HG02870 (cell line): ENCODE measurements around the gene TPRKB.
"Not testable (repeated sequence)": the region's sequence is repeated elsewhere in the genome, so short reads cannot be mapped to it uniquely, and the experiment has no call there.

Source experiments
- ATAC-seq: cut with Tn5 transposase; IDR thresholded peaks from one replicate; pipeline ENCODE4 v1.9.1; 2021; ENCODE audit warnings: mild to moderate bottlenecking, moderate library complexity; ENCODE audit not compliant: unreplicated experiment

Gene TPRKB

DNA sequence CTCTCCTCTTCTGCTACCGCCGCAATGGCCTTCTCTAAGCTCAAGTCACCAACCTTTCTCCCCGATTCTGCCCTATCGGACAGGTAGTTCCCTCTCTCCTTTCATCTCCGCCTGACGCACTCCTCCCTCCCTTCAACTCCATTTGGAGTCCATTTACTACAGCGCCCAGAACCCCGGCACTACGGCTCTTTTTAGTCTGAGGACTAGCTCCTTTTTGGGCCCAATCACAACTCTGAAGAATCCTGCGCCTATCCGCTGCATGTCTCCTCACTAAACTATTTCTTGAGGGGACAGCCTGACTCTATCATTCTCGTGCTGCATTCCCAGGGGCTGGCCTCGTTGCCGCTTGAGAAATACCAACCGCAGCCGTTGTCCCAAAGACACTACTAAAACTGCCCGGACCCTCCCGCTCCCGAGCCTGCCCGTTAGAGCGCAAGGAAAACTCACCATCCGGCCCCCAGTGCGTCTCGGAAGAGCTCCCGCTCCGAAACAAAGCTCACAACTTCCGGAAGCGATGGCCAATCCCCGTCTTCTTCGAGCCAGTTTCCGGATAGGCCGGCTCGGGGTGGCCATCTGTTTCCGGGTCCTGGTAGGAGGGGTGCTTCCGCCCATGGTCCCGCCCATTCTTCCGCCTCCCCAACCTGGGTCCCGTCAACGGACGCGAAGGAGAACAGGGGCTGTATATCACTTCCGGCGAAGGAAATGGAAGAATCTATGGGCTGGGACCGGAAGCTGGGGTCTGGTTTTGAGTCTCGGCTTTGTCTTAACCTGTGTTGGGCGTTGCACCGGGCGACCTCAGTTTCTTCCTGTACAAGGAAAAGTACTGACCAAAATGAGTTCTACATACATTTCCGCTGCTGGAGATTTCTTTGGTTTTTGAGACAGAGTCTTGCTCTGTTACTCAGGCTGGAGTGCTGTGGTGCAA, at the start of gene TPRKB:
Gene TPRKB (minus strand): TSS at position 491 of the 925 bp plus-strand sequence. CDS start 2,776 bp downstream, outside the sequence.
- ATAC-seq, result peak; percentile 96

DNA sequence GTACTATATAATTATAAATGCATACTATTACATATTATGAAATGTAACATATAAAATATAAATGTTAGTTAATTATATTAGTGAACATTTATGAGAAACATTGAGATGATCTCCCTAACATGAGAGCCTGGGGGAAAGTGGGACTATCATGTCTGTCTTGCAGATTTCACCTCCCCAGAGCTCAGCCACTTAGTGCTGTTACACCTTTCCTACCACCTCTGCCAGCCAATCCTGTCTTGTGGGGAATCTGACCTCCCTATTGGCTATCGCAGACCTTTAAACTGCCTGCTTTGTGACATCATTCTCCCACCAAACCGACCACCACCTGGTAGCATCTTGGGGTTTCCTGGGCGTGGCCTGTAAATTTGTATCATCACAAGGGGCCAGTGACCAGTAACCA, 46.7 kb upstream of the TPRKB start, which contains the start of gene C2orf78:
Gene C2orf78 (plus strand): TSS at position 301 of the 400 bp plus-strand sequence. CDS start 127 bp downstream, outside the sequence.
- not testable (repeated sequence) for ATAC-seq

DNA sequence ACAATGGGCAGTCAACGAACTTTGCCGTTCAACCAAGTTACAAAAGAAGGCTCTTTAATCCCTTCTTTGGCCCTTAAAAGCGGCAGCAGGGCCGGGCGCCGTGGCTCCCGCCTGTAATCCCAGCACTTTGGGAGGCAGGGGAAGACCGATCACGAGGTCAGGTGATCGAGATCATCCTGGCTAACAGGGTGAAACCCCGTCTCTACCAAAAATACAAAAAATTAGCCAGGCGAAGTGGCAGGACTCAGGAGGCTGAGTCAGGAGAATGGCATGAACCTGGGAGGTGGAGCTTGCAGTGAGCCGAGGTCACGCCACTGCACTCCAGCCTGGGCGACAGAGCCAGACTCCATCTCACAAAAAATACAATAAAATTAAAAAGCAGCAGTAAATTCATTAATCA, 46.3 kb upstream of the TPRKB start:
- ATAC-seq, result not testable (repeated sequence)

DNA sequence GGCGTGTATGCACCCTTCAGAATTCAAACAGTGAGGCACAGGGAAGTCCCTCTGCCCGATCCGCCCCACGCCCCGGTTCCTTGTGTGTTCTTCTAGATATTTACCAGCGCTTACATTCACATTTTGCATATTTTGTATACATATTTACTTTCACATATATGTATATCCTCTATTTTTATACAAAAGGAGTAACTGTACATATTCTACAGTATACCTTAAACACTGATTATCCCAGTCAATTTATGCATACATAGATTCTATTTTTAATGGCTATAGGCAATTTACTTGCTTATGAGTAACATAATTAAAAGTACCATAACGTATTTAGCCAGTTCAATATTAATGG, 43.1 kb upstream of the TPRKB start:
- peak; percentile 6 for ATAC-seq

DNA sequence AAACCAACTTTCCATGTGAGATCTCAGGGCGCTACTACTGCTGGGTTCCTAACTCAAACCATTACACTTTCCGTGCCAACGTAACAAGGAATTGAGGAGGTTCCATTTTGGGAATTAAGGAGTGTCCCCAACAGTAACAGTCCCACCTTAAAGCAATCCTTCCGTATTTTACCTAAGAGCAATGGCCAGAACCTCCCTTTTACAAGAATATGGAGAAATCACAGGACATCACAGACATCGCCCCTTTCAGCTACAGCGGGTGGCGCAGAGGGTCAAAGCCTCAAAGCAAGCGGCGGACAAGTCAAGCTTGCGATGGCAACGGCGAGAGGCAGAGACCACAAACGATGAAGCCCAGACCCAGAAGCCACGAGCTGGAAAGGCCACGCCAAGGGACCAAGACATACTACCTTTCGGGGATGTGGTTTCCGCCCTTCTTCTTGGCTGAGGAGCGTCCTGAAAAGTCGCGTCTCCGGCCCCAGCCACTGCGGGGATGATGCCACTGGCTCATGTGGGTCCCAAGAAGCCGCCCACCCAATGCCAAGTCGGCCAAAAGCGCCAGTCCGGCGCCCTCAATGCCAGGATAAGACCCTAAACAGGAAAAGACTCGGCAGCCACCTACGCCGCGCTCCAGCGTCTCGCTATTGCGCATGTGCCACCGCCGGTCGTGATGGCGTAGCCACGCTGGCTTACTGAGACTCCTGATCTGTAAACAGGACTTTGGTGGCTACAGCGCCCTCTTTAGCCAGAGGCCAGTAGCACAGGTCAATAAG, 42.5 kb upstream of the TPRKB start, which contains the start of gene DUSP11:
Gene DUSP11 (minus strand): TSS at position 637 of the 770 bp plus-strand sequence. CDS start 129 bp downstream, at position 508.
- ATAC-seq, result peak; percentile 99

DNA sequence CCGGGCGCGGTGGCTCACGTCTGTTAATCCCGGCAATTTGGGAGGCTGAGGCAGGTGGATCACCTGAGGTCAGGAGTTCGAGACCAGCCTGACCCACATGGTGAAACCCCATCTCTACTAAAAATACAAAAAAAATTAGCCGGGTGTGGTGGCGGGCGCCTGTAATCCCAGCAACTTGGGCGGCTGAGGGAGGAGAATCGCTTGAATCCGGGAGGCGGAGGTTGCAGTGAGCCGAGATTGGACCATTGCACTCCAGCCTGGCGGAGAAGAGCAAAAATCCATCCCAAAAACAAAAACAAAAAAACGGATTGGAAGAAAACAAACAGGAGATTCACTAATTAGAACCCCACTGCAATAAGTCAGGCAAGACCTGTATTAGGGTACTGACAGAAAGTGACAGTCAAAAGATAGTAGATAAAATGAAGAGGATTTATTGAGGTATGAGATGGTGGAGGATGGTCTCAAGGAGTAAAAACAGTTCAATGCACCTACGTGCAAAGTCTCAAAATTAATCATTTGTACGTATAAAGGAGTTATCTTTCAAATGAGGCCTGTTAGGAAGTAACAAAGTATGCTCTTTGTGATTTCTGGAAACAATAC, 41.8 kb upstream of the TPRKB start:
- ATAC-seq, result not testable (repeated sequence)

DNA sequence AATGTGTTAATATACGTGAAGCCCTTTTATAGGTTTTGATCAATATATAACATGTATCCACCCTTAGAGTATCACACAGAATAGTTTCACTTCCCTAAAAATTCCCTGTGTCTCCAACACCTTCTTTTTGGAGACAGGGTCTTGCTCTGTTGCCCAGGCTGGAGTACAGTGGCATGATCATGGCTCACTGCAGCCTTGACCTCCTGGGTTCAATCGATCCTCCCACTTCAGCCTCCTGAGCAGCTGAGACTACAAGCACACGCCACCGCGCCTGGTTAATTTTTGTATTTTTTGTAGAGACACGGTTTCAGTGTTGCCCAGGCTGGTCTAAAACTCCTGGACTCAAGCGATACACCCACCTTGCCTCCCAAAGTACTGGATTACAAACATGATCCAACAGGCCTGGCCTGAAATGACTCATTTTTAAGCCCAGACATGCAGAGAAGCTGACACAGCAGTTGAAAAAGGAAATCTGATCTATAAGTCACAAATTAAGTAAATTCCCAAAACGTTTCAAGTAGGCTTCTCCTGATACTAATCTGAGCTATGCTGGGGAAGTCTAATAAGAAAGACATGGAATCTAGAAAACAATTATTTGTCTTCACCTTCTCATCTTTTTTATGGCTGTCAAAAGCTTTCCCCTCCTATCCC, 39.8 kb upstream of the TPRKB start:
- ATAC-seq, result no peak

DNA sequence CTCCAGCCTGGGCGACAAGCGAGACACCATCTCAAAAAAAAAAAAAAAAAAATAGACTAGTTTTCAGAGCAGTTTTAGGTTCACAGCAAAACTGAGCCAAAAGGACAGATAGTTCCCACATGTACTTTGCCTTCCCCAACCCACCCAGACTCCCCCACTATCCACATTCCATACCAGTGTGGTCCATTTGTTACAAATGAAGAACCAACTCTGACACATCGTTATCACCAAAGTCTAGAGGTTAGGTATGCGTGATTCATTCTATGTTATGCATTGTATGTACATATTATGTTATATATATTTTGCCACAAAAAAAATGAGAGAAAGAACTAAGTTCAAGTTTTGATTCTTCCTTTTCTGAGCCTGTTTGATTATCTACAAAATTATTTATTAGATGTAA, 39.2 kb upstream of the TPRKB start:
- no peak for ATAC-seq

DNA sequence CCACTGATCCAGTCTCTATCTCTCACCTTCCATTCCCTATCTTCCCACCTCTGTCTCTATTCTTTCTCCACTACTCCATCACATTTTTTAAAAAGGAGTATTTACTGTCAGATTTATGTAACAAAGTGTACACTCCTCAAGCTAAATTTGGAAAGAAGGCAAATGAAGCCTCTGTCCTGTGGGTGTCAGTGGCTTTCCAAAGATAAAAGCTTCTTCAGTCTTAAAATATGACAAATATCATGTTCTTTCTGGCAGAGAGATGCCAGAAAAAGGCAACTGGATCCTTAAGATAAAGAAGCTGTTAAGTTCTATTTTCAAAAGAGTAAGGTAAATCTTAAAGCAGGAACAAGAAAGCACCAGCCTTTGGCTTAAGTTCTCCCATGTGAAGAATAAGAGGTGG, 35.7 kb upstream of the TPRKB start:
- ATAC-seq, result no peak

DNA sequence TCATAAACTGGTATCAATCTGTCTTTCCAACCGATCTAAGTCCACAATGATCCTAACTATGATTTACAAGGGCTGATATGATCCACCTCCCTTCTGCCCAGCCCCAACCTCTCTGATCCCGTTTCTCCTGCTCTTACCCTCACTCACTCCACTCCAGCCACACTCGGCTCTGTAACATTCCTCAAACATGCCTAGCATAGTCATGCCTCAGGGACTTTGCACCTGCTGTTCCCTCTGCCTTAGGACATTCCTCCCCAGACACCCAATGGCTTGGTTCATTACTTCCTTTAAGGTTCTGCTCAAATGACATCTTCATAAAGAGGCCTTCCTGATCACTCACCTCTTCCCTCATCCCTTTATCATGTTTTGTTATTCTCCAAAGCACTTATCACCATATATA, 33.6 kb upstream of the TPRKB start:
- ATAC-seq, result no peak

DNA sequence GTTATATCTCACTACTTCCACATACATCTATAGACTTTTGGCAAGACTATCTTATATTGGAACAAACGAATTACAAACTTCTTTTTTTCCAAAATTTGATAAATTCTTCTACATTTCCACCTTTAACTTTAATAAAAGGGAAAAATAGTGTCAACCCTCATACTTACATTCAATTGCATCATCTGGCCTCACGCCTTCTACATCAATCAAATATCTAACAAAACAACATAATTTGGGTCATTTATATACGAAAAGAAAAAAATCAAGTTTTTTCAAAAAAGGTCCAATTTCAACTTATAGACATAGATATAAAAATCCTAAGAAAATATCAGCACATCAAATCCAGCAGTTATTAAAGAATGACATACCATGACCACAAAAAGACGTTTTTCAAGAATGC, 29.8 kb upstream of the TPRKB start:
- ATAC-seq, result no peak

DNA sequence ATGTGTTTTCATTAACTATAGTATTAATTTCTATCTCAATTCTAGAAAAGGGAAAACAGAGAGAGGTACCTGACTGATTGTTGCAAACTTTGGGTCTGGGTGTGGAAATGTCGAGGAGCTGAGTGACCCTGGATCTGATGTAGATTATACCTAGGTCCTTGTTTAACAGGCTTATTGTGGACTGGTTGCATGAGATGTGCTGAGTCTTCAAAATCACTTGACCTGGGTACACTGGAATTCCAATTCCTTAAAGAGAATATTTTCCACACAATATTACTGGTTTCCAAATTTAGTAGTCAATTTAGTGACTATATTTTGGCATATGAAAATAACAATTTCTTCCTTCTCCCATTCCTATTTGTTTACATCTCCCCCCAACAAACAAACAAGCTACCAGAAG, 29.2 kb upstream of the TPRKB start:
- no peak for ATAC-seq

DNA sequence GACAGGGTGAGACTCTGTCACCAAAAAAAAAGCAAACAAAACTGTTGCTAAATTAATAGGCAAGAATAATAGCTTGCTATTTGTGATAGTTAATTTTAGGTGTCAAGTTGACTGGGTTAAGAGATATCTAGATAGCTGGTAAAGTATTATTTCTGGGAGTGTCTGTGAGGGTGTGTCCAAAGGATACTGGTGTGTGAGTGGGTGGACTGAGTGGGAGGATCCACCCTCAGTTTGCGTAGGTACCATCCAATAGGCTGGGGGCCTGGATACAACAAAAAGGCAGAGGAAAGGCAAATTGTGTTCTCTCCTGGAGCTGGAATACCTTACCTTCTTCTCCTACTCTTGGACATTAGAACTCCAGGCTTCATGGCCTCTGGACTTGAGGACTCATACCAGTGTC, 27.8 kb upstream of the TPRKB start:
- ATAC-seq, result no peak

DNA sequence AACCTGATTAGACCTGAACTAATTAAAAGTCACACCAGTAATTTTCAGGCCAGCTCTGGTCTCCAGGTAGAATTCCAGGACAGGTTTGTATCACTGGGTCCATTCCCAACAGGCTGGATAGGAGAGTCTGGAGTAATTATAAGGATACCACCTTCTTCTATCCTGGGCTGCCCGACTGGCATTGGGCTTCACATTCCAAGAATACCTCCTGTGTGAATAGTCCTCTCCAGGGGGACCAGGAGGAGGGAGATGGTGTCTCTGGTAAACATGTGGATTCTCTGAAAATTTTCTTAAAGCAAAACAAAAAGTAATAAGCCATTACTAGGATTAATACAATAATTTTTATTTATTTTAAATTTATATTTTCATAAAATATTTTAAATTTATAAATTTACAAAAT, 25.4 kb upstream of the TPRKB start:
- no peak for ATAC-seq

DNA sequence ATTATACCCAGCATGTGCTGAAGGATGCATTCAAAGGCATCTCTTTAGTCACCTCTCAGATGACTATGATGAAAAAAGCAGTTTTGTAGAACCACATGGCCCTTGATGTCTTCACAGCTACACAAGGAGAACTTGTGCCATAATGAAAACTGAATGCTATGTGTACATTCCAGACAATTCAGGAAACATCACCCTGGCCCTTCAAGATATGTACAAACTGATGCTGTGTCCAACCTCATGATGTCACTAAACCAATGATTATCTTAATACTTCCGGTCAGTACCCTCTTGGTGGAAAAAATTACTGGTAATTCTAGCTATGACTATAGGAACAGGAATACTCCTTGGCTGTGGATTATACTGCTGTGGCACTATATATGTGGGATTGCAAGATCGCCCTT, 22.8 kb upstream of the TPRKB start:
- ATAC-seq, result no peak

DNA sequence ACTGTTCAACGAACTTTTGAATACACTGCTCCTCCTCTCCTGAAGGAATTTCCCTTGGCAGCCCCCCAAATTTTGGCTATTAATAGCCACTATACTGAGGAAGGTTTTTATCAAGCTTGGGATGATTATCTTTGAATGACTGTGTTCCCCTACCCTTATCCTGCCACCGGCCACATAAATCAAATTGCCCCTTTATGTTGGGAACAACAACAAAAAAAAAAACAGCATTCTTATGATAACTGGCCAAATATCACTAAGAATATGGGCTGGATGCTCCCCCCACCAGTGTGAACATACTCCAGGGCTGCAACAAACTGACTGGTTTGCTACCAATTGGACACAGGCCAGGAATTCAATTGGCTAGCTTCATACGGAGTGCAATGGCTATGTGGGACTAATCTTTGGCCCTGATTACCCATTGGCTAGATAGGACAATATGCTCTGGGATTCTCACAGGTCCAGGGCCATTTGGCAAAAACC, 22.2 kb upstream of the TPRKB start:
- no peak for ATAC-seq

DNA sequence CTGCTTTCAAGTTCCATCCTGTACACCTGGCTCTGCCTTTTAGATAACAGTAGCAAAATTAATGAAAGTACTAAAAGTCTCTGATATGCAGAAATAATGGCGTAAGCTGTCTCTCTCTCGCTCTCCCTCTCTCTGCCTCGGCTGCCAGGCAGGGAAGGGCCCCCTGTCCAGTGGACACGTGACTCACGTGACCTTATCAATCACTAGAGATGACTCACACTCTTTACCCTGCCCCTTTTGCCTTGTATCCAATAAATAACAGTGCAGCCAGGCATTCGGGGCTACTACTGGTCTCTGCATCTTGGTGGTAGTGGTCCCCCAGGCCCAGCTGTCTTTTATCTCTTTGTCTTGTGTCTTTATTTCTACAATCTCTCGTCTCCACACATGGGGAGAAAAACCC, 17.2 kb upstream of the TPRKB start:
- ATAC-seq, result not testable (repeated sequence)

DNA sequence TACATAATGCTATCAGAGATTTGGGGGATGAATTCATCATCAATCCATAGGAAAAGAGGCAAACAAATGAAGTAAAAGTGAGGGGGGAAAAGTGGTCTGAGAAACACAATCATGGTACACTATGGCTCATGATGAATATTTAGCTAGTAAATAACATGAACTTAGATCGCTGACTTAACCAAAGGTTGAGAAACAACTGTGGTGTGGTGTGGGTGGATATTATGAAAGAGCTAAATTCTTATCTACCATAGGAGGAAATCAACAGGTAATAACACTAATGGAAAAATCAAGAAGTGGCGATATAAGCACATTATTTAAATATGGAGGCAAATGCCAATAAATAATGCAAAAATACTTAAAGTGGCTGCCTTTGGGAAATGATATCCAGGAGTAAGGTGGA, 12.2 kb upstream of the TPRKB start:
- ATAC-seq, result no peak

DNA sequence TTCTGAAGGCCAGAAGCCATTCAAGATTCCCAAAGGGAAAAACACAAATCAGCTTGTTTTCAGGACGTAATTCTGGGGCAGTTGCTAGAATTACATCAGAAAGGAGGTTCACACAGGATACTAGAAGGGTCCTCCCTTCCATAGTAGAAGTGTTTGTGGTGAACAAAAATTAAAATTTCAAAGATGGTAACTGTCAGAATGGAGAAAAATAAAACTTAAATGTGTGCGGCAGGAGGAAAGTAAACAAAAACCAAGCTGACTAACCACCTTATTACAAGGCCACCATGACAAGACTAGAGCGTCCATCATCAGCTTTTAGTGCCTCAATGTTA, 9.7 kb upstream of the TPRKB start:
- ATAC-seq, result no peak

DNA sequence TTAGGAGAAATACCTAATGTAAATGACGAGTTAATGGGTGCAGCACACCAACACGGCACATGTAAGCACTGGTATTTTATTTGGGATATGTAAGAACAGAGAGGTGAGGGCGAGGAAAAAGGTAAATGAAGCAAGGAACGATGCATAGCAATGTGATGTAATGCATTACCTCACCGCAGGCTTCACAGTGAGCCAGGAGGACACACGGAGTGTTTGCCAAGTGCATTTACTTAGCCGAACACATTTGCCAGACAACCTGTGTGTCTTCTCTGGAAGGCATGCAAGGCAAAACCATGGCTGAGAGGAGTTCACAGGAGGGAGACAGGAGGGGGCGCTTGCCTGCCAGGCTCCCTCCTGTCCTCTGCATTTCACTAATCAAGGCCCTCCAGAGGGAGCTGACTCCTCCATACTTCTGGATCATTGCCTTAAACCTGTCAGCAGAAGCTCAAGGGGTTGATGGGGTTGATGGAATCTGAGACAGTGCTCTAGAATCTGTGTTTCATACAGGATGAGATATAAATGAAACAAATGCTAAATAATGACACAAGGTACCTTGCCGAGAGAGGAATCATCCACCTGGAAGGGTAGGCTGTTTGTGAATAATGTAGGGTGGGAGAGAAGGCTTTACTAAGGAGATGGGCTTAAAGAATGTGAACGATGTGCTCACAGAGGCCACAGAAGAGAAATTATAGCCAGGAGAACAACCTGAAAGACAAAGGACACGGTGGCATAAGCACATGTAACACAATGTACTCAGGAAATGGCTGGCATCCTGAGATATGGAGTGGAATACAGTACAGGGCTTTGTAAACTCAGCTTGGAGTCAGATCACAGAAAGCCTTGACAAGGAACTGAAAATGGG, 9.1 kb upstream of the TPRKB start:
- ATAC-seq, result no peak
